SW 1271 (cell line): ENCODE results near the gene COMMD4.

ENCODE experiments used
- DNase-seq, 2 experiments: peaks; one replicate each; lab custom pipeline; 2025; lab: John Stamatoyannopoulos, UW

Gene COMMD4

GRCh38 chr15:75356517-75356916 is 20.7 kb downstream of the COMMD4 start:
- DNase-seq = no peak

- no peak for DNase-seq
These were observed 22.3 kb downstream of the COMMD4 start for GRCh38 chr15:75357976-75358673.

GRCh38 chr15:75358771-75359536 is 23.1 kb downstream of the COMMD4 start:
- no peak for DNase-seq

DNA sequence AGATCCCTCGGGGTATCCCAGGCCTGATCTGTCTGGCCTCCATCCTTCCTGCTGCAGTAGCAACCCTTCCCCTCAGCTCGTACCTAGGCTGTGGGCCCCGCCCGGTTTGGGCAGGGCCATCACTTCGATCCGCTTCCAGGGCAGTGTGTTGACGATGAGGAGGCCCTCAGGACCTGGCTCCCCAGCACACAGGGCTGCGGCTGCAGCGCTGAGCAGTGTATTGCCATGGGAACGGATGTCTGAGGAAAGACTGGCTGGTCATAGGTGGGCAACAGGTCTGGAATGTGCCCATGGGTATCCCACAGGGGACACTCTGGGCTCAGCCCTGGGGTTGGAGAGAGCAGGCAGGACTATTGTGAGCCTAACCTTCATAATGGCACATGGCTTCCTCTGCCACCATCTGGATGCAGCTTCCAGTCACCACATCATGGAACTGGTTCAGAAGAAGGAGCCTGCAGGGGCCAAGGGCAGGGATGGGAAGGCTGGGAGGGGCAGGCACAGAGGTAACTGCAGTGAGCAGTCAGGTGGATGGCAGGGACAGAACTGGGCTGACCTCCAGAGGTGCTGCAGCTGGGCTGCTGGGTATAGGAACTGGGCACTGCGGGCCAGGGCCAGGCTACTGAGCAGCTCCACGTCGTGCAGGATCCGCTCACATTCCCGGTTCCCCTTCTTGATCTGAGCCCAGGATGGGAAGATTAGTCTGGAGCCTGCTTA is 23.8 kb downstream of the COMMD4 start:
- DNase-seq = no peak

DNA sequence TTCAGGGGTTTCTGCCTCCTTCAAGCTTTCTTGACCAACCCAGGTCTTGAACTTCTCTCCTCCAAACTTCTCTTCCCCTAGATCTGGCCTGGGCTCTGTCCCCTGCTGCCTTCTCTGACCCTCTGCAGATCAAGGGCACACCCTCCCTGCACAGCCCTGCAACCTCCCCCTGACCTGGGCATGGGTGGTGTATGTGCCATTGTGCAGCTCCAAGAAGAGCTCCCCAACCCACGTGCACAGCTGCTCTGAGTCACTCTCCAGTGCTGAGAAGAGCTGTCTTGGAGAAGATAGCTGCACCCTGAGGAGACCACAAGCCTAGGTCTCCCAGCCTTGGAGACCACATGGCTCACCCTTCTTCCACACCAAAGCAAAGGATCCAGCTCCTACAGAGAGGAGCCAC is 24.5 kb downstream of the COMMD4 start:
- DNase-seq = no peak

GRCh38 chr15:75360856-75361255 is 25.0 kb downstream of the COMMD4 start:
- DNase-seq = no peak

DNA sequence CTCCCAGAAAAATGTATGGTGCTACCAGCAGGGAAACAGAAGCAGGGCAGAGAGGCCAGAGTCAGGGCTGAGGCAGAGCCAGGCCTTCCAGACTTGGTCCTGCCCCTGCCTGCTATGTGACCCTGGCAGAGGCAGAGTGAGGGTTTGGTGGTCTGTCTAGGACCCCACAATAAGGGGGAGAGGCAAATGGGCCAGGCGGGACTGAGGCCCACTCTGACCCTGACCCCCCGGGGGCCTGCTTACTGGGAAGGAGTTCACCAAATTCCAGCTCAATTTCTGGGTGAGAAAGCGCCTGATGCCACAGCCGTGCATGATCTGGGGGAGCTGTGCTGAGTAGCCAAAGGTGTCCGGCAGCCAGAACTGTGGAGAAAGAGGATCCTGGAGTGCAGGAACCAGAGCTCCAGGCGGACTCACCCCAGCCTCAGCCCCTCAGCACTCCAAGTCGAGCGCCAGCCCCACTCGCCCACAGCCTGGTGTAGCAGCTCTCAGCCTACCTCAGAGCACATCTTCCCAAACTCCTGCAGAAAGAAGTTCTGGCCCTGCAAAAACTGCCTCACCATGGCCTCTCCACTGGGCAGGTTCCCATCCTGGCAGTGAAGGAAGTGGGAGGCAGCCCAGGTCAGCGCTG is 25.6 kb downstream of the COMMD4 start:
- no peak for DNase-seq

- DNase-seq = no peak
These were observed 26.3 kb downstream of the COMMD4 start for GRCh38 chr15:75361989-75362641.

DNA sequence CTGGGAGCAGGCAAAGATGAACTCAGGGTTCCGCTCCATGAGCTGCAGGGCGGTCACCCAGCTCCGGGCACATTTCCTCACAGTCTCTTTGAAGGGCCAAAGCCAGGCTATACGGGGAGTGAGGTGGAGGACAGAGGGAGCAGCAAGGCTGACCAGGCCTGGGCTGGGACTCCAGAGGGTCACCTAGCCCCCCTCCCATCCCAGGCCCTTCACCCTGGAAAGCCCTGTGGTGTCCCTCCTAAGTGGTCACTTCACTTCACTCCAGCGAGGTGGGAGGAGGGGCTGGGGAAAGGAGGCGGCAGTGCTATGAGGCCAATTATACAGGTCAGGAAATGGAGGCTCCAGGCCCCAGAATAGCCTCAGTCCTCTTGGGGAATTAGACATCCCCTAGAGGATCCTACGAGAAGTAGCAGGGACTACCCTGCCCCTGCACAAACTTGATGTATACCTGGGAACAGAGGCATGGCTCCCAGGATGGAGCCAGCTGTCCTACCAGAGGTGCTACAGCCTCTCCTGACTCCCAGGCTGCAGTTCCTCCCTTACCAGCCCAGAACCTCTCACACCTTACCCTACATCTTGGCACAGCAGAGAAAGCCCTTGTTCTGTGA is 26.9 kb downstream of the COMMD4 start:
- no peak for DNase-seq

- no peak for DNase-seq
These were observed 27.9 kb downstream of the COMMD4 start for GRCh38 chr15:75363786-75364185.

DNA sequence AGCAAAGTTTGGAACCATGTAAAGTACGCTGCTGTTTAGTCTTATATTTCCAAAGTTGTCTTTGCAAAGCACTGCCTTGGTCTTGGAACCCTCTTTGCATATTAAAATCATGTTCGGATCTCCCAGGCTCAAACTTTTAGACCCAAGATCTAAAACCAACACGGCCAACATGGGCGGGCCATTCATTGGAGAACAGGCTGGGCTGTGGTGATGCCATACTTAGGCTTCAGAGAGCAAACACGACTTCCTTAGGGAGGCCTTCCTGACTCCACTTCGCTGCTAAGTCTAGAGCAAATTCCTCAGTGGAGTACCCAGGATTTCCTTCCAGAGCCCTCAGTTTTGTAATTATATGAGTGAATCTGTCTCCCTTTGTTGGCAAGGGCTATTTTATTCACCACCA is 29.0 kb downstream of the COMMD4 start:
- no peak for DNase-seq

DNA sequence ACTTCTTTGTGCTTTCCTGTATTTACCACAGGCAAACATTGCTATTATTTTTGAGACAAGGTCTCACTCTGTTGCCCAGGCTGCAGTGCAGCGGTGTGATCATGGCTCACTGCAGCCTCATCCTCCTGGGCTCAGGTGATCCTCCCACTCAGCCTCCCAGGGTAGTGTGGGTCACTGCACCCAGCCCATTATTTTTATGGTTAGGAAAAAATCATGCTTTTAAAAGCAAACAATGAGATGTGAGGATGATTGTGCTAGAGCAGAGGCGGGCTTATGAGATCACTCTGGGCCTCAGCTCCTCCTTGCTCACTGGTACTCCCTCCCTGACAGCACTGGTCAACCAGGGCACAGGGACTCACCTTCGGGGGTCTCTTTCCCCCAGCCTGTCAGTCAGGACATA is 30.3 kb downstream of the COMMD4 start:
- no peak for DNase-seq

- DNase-seq = no peak
These were observed 31.1 kb downstream of the COMMD4 start for GRCh38 chr15:75367006-75367405.

DNA sequence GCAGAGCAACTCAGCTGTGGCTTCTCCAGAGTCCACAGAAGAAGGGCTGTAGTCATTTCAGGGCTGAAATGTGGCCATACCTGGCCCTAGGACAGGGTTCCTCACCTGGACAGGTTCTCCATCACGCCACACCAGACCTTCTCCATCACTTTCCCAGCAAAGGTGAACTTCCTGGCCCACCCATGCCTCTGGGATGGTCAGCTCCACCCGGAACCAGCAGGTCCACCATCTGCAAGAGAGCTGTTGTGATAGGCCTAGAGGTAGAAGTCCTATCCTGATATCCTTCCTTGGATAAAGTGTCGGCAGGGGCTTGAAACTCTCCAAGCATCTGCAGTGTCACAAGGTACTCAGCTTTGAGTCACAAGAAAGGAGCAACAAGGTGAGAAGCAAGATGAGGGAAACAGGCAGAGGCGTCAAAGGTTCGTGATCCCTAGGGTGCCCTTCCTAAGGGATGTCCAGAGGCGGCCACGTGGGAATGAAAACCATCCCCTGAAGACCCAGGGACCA is 31.6 kb downstream of the COMMD4 start:
- no peak for DNase-seq

DNA sequence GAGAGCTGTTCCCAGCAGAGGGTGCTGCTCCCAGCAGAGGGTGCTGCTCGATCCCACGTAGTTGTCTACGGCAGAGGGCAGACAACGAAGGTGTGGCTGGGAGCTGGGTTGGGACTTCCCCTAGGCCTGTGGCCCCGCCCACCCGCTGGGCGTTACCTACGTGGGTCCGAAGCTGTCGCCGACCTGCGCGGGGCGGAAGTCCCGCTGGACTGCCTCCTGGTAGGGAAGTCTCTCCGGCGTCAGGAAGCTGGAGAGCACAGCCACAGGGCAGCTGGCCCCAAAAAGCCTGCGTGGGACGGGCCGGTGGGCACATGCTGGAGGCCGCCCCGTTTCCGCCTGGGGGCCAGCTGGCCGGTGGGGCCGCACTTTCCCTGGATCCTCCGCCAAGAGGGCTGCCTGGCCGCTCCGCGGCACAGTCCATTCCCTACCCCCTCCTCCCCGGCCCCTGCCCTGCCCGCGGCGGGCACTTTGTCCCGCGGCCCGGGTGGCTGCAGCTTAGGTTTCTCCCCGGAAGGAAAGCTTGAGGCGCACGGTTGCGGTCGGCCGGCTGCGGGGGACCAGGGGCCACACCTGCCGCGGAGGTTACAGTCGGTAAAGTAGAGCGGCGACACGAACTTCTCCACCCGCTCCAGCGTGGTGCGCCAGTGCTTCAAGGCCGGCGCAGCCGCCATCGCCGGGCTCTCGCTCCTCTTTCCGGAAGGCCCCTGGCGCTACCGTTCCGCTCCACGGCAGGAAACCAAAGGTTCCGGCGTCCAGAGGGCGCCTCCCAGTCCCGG is 32.2 kb downstream of the COMMD4 start, which contains the start of gene MAN2C1:
Gene MAN2C1 (minus strand): TSS at position 695 of the 776 bp plus-strand sequence. CDS start 24 bp downstream, at position 671.
- DNase-seq = peak; percentile 95 to 97

DNA sequence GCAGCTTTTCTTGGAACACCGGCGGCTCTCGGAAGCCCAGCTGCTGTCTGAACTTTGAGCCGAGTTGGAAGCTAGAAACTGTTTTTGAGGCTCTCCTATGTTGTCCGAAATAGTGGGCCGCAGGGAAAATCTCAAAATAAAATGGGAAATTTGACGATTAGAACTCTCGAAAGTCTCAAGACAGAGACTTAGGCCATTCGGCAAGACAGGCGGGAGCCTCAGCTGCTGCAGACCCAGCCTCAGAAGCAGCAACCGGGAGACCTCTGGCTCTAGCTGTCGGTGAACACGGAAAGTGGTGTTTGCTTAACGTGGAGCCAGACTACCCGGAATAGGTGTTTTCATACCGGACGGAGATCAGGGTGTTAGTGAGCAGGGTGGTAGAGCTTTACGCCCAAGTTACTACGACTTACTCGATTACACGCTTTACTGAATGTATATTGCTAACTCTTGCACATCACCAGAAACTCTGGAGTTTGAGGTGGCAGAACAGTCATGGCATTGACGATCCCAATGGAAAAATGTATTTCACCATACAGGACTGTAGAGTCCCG is 32.9 kb downstream of the COMMD4 start:
- peak in 1 of 2 experiments; percentile 60 for DNase-seq

- no peak for DNase-seq
These were observed 34.2 kb downstream of the COMMD4 start for GRCh38 chr15:75369897-75370581.

DNA sequence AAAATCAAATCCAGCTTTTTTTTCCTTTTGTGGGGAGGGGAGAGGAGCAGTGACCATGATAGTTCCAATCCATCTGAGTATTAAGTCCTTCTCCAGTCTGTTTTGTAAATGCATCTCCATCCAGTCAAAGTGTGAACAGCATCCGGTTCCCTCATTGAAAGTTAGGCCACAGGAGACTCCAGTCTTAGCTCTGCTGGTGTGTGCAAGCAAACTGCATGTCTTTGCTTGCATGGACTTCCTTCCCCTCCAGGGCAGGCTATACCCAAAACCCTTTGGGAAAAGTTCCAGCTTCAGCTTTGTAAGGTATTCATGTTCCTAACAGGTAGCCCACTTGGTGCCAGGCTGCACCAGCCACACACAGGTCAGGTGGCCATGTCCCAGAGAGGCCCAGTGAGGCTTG is 35.6 kb downstream of the COMMD4 start:
- no peak for DNase-seq

- DNase-seq = no peak
These were observed 36.2 kb downstream of the COMMD4 start for GRCh38 chr15:75371901-75372688.
